ENCODE data around the gene TLK2.

The TLK2 gene

DNA sequence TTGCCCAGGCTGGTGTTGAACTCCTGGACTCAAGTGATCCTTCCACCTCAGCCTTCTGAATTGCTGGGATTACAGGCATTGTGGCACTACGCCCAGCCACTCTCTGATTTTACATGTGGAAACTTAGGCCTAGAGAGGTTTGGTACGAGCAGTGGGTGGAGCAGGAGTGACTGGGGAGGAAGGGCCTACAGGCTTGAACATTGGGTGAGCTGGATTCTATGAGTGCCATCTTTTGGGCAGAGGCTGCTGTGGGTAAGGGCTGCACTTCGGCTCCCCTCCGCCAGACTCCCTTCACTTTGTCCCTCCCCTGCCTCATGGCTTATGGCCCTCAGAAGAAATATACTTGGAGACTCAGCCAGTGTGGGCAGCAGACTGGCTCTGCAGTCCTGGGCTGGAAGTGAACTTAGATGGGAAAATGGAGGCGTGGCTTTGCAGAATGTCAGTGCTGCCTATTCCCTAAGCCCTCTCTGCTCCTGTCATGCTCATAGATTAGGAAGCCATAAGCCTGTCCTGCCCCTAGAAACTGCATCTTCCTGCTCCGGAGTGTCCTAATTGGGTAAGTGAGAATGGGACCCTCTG is 139.4 kb downstream of the TLK2 start:
- Histone ChIP-seq H3K36me3 (peaks cover 20% of the 10 kb centered on the region), H3K27ac (peak overlapping the region; percentile 35)
- no peak for TF ChIP-seq CTCF (IDR thresholded peaks at IDR 0.05; ENCODE audit: low read depth, low read length)

GRCh38 chr17:62618647-62619416 is 140.2 kb downstream of the TLK2 start:
- Histone ChIP-seq H3K27me3 (ENCODE audit: insufficient read depth, low read depth, severe bottlenecking) (no peaks in the 10 kb centered on the region), H3K36me3 (peaks cover 20% of the 10 kb centered on the region), H3K4me3 (ENCODE audit: low read depth, low read length) (no peak overlapping the region), H3K9me3 (ENCODE audit: severe bottlenecking) (peaks cover 3% of the 10 kb centered on the region), H3K27ac (no peak overlapping the region)
- no peak for TF ChIP-seq CTCF (IDR thresholded peaks at IDR 0.05; ENCODE audit: low read depth, low read length)
- no peak for DNase-seq

More for the DNA sequence above, 139.4 kb downstream of the TLK2 start:
- Histone ChIP-seq H3K27me3 (ENCODE audit: insufficient read depth, low read depth, severe bottlenecking) (no peaks in the 10 kb centered on the region), H3K9me3 (ENCODE audit: severe bottlenecking) (no peaks in the 10 kb centered on the region), H3K4me3 (ENCODE audit: low read depth, low read length) (no peak overlapping the region)
- no peak for DNase-seq

- Histone ChIP-seq H3K4me3 (ENCODE audit: low read depth, low read length) (no peak overlapping the region), H3K9me3 (ENCODE audit: severe bottlenecking) (peaks cover 3% of the 10 kb centered on the region), H3K27me3 (ENCODE audit: insufficient read depth, low read depth, severe bottlenecking) (no peaks in the 10 kb centered on the region), H3K36me3 (peaks cover 18% of the 10 kb centered on the region), H3K27ac (0 out of 2 replicates have a peak overlapping the region, but pooled peaks have one; percentile 6)
- DNase-seq, result no peak
- no peak for TF ChIP-seq CTCF (IDR thresholded peaks at IDR 0.05; ENCODE audit: low read depth, low read length)
These were observed 141.0 kb downstream of the TLK2 start for GRCh38 chr17:62619417-62620155.

- H3K4me3 ChIP-seq (ENCODE audit: low read depth, low read length), result no peak overlapping the region
- TF ChIP-seq CTCF (IDR thresholded peaks at IDR 0.05; ENCODE audit: low read depth, low read length), result no peak
- no peak overlapping the region for H3K27ac ChIP-seq
- peaks cover 3% of the 10 kb centered on the region for H3K9me3 ChIP-seq (ENCODE audit: severe bottlenecking)
- DNase-seq, result no peak
- no peaks in the 10 kb centered on the region for H3K27me3 ChIP-seq (ENCODE audit: insufficient read depth, low read depth, severe bottlenecking)
- peaks cover 7% of the 10 kb centered on the region for H3K36me3 ChIP-seq
These were observed 142.6 kb downstream of the TLK2 start for GRCh38 chr17:62621223-62621622.

DNA sequence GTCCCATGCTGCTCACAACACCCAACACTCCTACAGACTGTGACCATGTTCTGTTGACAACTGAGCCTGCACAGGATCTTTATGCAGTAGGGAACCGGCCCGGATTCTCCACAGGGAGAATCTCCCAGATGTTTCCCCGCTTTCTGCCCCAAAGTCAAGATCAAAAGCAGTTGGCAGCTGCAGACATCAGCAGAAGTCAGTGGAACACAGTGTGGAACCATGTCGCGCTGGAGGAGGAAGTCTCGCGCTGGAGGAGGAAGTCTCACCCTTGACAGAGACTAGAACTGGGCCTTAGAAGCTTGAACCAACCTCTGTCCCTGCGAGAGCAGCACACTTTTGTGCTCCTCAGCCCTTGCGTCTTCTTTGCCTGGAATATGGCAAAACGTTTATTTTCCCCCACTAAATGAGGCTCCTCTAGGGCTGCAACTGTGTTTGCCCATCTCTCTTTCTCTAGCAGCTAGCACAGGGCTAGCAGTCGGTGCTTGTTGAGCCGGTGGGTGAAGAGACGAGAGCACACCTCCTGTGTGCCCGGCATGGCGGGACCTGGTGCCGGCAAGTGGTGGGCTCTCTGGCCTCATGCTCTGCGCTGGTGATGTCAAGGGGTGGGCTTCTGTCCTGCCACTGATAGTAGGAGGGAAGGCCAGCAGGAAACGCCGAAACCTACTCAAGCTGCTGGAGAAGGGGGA is 146.7 kb downstream of the TLK2 start:
- H3K4me3 ChIP-seq (ENCODE audit: low read depth, low read length), result peak overlapping the region; percentile 25
- peaks cover 3% of the 10 kb centered on the region for H3K9me3 ChIP-seq (ENCODE audit: severe bottlenecking)
- DNase-seq, result no peak
- H3K27ac ChIP-seq, result peak overlapping the region; percentile 82
- H3K27me3 ChIP-seq (ENCODE audit: insufficient read depth, low read depth, severe bottlenecking), result no peaks in the 10 kb centered on the region
- H3K36me3 ChIP-seq, result no peaks in the 10 kb centered on the region
- no peak for TF ChIP-seq CTCF (IDR thresholded peaks at IDR 0.05; ENCODE audit: low read depth, low read length)

Data from WERI-Rb-1 (cell line).